Neuronal stem cell (in vitro differentiated cells): Measurements from ENCODE around the gene UNC5C.

Experiments used
- DNase-seq: peaks from one replicate; pipeline ENCODE4 v3.0.0-alpha.2; 2013; ENCODE audit warnings: low spot score
- H2AFZ ChIP-seq: one replicate; pipeline ENCODE4 v1.6.1; 2013; ENCODE audit warnings: mild to moderate bottlenecking, low read length, inconsistent platforms
- H2AK5ac ChIP-seq: 2 replicates; pipeline ENCODE4 v1.6.1; 2013; ENCODE audit warnings: low read depth, mild to moderate bottlenecking, inconsistent platforms, low read length, moderate library complexity, mixed read lengths
- H2BK120ac ChIP-seq: 2 replicates; pipeline ENCODE4 v1.6.1; 2013; ENCODE audit warnings: low read depth, mild to moderate bottlenecking, inconsistent platforms, low read length, moderate library complexity, mixed read lengths
- H2BK12ac ChIP-seq: one replicate; pipeline ENCODE4 v1.6.1; 2013; ENCODE audit warnings: low read length, inconsistent platforms
- H2BK15ac ChIP-seq: 2 replicates; pipeline ENCODE4 v1.6.1; 2013; ENCODE audit warnings: mild to moderate bottlenecking, low read length, inconsistent platforms, mixed read lengths
- H2BK5ac ChIP-seq: one replicate; pipeline ENCODE4 v1.6.1; 2013; ENCODE audit warnings: inconsistent platforms, mild to moderate bottlenecking, low read length, moderate library complexity
- H3K14ac ChIP-seq: one replicate; pipeline ENCODE4 v1.6.1; 2013; ENCODE audit warnings: low read length, inconsistent platforms
- H3K18ac ChIP-seq: 2 replicates; pipeline ENCODE4 v1.6.1; 2013; ENCODE audit warnings: low read length, inconsistent platforms
- H3K23ac ChIP-seq: 2 replicates; pipeline ENCODE4 v1.6.1; 2013; ENCODE audit warnings: low read depth, mild to moderate bottlenecking, mixed read lengths, low read length, inconsistent platforms; ENCODE audit not compliant: poor library complexity
- H3K27ac ChIP-seq: replicated peaks from 3 replicates; pipeline ENCODE4 v1.5.1; 2013; ENCODE audit warnings: low read length, inconsistent platforms
- H3K27me3 ChIP-seq, 3 experiments: 2 replicates each; pipeline ENCODE4 v1.6.1; 2013; ENCODE audit warnings: low read length in 3 of 3, mild to moderate bottlenecking in 2 of 3, inconsistent platforms in 1 of 3, low read depth in 1 of 3, mixed read lengths in 1 of 3, moderate library complexity in 1 of 3; ENCODE audit not compliant: control insufficient read depth in 3 of 3, insufficient read depth in 3 of 3
- H3K36me3 ChIP-seq, 2 donors: replicated peaks in 1 of 2; 2 replicates each; pipeline ENCODE4 v1.6.1; 2013; ENCODE audit warnings: low read length in 2 of 2; ENCODE audit not compliant: control insufficient read depth in 2 of 2, insufficient read depth in 2 of 2
- H3K4ac ChIP-seq: 2 replicates; pipeline ENCODE4 v1.6.1; 2013; ENCODE audit warnings: inconsistent platforms, mild to moderate bottlenecking, low read length, moderate library complexity
- H3K4me1 ChIP-seq, 2 donors: 1 replicate in 1 of 2; 2 replicates in 1 of 2; pipeline ENCODE4 v1.6.1; 2013; ENCODE audit warnings: low read length in 2 of 2, low read depth in 1 of 2; ENCODE audit not compliant: control insufficient read depth in 2 of 2, insufficient read depth in 1 of 2
- H3K4me2 ChIP-seq: one replicate; pipeline ENCODE4 v1.6.1; 2013; ENCODE audit warnings: mild to moderate bottlenecking, low read length, inconsistent platforms; ENCODE audit not compliant: insufficient read depth, poor library complexity, severe bottlenecking
- H3K4me3 ChIP-seq, 2 donors: 2 replicates each; pipeline ENCODE4 v1.5.1; 2013; ENCODE audit warnings: low read length in 2 of 2, mild to moderate bottlenecking in 2 of 2, inconsistent platforms in 1 of 2, moderate library complexity in 1 of 2
- H3K79me1 ChIP-seq: one replicate; pipeline ENCODE4 v1.6.1; 2013; ENCODE audit warnings: low read depth, mild to moderate bottlenecking, inconsistent platforms, low read length, moderate library complexity
- H3K9ac ChIP-seq: one replicate; pipeline ENCODE4 v1.6.1; 2013; ENCODE audit warnings: mild to moderate bottlenecking, low read depth, low read length, inconsistent platforms; ENCODE audit not compliant: poor library complexity
- H3K9me3 ChIP-seq, 2 donors: replicated peaks in 1 of 2; 2 replicates each; pipeline versions ENCODE3 to v1.6.1; 2013; ENCODE audit warnings: low read length in 2 of 2, mild to moderate bottlenecking in 2 of 2, inconsistent platforms in 1 of 2, low read depth in 1 of 2, mixed read lengths in 1 of 2, moderate library complexity in 1 of 2; ENCODE audit not compliant: control insufficient read depth in 2 of 2, insufficient read depth in 1 of 2
- H4K8ac ChIP-seq: one replicate; pipeline ENCODE4 v1.6.1; 2013; ENCODE audit warnings: low read depth, mild to moderate bottlenecking, inconsistent platforms, low read length, moderate library complexity
- H4K91ac ChIP-seq: one replicate; pipeline ENCODE4 v1.6.1; 2013; ENCODE audit warnings: low read length, low read depth, mild to moderate bottlenecking, inconsistent platforms; ENCODE audit not compliant: poor library complexity
- WGBS, 2 donors: extraction: QIAGEN DNeasy Blood & Tissue Kit; methylation state at CpG; one replicate each; pipeline ENCODE4 v1.1.7; 2013; ENCODE audit warnings: missing lambda C conversion rate in 2 of 2, mixed read lengths in 1 of 2; ENCODE audit not compliant: insufficient read length in 2 of 2, insufficient replicate concordance in 1 of 2; ENCODE audit errors: extremely low coverage in 2 of 2; 5-methylcytosine and 5-hydroxymethylcytosine counted together

The UNC5C gene

DNA sequence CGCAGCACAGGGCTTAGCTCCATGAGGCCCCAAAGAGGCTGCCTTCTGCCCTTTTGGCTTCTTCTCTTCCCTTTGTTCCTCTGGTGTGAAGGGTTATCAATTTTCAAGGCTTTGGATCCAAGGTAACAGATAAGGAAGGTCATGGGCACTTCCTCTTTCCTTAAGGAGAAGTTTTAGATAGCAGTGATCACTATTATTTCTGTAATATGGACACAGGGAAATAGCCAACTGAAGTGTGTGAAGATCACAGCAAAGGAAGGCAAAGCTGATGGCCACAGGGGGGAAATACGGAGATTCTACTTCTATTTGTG is 366.8 kb downstream of the UNC5C start:
- no peak overlapping the region for H3K4ac ChIP-seq
- no CpG with 5 or more reads among the region's 2 CpGs for WGBS, 2 donors
- H3K27ac ChIP-seq, result no peak overlapping the region

DNA sequence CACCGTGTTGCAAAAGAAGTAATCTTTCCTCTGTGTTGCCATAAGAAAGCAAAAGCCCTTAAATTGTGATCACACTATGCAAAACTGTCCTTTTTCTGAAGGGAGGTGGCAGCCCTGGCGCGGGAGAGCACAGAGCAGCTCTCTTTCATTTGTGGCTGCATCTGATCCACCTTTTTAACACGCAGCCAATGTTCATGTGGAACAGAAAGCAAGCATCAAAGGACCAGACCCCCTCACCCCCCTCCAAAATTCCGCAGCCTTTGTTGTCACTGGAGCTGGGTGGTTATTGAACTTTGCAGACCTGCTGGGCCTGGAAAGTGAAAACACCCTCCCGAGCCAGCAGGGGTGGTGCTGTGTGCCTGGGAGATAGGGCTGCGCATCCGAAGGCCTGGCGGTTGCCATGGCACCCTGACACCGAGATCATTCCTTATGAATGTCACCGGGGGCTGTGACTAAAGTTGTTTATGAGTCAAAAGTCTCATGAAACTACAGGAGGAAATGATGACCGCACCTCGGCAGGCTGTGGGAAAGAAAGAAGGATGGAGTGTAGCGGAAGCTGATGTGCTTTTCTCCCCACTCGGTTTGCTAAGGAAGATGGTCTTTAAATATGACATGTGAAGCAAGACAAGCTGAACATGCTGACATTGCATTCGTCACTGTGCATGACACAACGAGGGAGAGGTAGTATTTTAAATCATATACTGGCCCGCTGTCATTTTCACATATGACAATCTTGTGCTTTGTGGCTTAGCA is 367.4 kb downstream of the UNC5C start:
- Histone ChIP-seq H4K8ac (no peak overlapping the region), H3K9ac (no peak overlapping the region), H3K18ac (no peak overlapping the region), H2AK5ac (no peak overlapping the region), H2BK15ac (no peak overlapping the region), H3K23ac (no peak overlapping the region), H2BK120ac (no peak overlapping the region), H3K4me2 (peak overlapping the region; percentile 46), H3K14ac (no peak overlapping the region), H3K4me1 (peaks cover 19 to 28% of the 10 kb centered on the region in 2 donors), H2BK12ac (no peak overlapping the region), H3K36me3 (peaks cover 0 to 39% of the 10 kb centered on the region in 2 donors), H4K91ac (no peak overlapping the region), H3K4me3 (peak overlapping the region in 1 of 2 donors; percentile 27), H3K4ac (no peak overlapping the region), H2AFZ (peak overlapping the region; percentile 26), H3K9me3 (peaks cover 6 to 18% of the 10 kb centered on the region in 2 donors), H2BK5ac (no peak overlapping the region), H3K79me1 (no peaks in the 10 kb centered on the region), H3K27me3 (peaks cover 0 to 4% (median 0%) of the 10 kb centered on the region in 3 experiments), H3K27ac (peak overlapping the region; percentile 14)
- DNase-seq, result peak; percentile 68
- no CpG with 5 or more reads among the region's 18 CpGs for WGBS, 2 donors

More for the DNA sequence above, 366.8 kb downstream of the UNC5C start:
- Histone ChIP-seq H3K18ac (no peak overlapping the region), H3K23ac (no peak overlapping the region), H2BK12ac (no peak overlapping the region), H4K91ac (no peak overlapping the region), H3K27me3 (peaks cover 0 to 8% (median 0%) of the 10 kb centered on the region in 3 experiments), H3K36me3 (peaks cover 0 to 44% of the 10 kb centered on the region in 2 donors), H2AK5ac (no peak overlapping the region), H3K9ac (no peak overlapping the region), H3K4me2 (no peak overlapping the region), H3K4me1 (peaks cover 21 to 28% of the 10 kb centered on the region in 2 donors), H2BK120ac (no peak overlapping the region), H3K79me1 (no peaks in the 10 kb centered on the region), H2BK5ac (no peak overlapping the region), H2AFZ (peak overlapping the region; percentile 26), H3K4me3 (peak overlapping the region in 1 of 2 donors; percentile 27), H4K8ac (no peak overlapping the region), H3K14ac (no peak overlapping the region), H2BK15ac (no peak overlapping the region), H3K9me3 (peaks cover 6 to 18% of the 10 kb centered on the region in 2 donors)
- no peak for DNase-seq

DNA sequence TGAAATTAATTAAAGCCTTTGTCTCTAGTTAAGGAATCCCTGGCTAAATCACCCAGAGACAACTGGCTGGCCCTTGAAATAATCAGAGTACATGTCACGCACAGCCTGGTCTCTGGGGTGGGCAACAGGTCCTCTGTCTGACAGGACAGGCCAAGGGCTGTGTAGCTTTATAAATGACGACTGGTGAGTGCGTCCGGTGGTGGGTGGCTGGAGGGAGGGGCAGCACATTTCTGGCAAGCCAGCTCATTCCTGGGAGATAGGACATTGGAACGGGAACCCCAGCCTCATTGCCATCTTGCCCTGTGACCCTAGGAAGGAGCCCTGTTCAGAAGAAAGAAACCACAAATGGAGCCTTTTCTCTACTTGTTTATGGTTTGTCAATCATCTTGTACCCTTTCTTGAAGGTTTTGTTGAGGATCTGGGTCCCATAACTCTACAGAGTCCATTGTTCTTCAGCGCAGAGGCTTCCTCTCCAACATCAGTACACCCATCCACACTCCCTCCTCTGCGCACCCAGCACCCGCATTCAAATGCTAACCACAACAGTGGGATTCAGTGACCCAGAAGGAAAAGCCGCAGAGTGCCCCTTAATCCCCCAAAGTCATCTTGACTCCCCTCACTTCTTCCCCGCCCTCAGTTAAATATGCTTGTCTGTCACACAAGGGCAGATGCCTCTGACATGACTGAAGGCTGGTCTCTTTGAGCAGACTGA is 368.1 kb downstream of the UNC5C start:
- H2AK5ac ChIP-seq, result no peak overlapping the region
- no peak overlapping the region for H2BK12ac ChIP-seq
- no peak overlapping the region for H2BK5ac ChIP-seq
- no peak overlapping the region for H2BK120ac ChIP-seq
- H4K91ac ChIP-seq, result no peak overlapping the region
- peaks cover 0 to 4% (median 0%) of the 10 kb centered on the region in 3 experiments for H3K27me3 ChIP-seq
- peak overlapping the region; percentile 46 for H3K4me2 ChIP-seq
- no peak overlapping the region for H3K4me3 ChIP-seq
- H4K8ac ChIP-seq, result no peak overlapping the region
- H3K23ac ChIP-seq, result no peak overlapping the region
- no peak overlapping the region for H3K14ac ChIP-seq
- no peak overlapping the region for H2BK15ac ChIP-seq
- H3K4me1 ChIP-seq, result peaks cover 19 to 28% of the 10 kb centered on the region in 2 donors
- H3K27ac ChIP-seq, result peak overlapping the region; percentile 14
- peaks cover 0 to 33% of the 10 kb centered on the region in 2 donors for H3K36me3 ChIP-seq
- WGBS, 2 donors, result no CpG with 5 or more reads among the region's 10 CpGs
- H2AFZ ChIP-seq, result no peak overlapping the region
- peak; percentile 37 for DNase-seq
- H3K9ac ChIP-seq, result no peak overlapping the region
- no peaks in the 10 kb centered on the region for H3K79me1 ChIP-seq
- peaks cover 6 to 18% of the 10 kb centered on the region in 2 donors for H3K9me3 ChIP-seq
- no peak overlapping the region for H3K4ac ChIP-seq
- no peak overlapping the region for H3K18ac ChIP-seq

DNA sequence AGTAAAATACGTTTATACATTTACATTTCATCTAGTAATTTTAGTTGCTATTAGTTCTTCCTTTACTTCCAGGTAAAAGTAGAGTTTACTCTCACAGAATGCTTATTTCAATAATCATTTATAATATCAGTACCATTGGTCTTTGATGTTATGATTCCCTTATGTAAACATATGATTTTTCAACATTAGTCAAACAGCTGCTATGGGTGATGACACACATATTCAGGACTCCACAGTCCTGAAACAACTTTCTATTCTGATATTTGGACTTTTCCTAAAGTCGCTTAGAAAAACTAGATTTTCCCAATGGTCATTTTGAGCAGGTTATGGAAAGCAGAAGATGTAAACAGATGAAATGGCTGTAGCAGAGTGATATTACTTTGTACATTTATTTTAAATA is 369.8 kb downstream of the UNC5C start:
- H3K79me1 ChIP-seq, result no peaks in the 10 kb centered on the region
- H3K18ac ChIP-seq, result no peak overlapping the region
- H3K4me2 ChIP-seq, result no peak overlapping the region
- H2BK120ac ChIP-seq, result no peak overlapping the region
- peaks cover 19 to 28% of the 10 kb centered on the region in 2 donors for H3K4me1 ChIP-seq
- H2AK5ac ChIP-seq, result no peak overlapping the region
- H2BK15ac ChIP-seq, result no peak overlapping the region
- H3K9me3 ChIP-seq, result peaks cover 6 to 16% of the 10 kb centered on the region in 2 donors
- no peak overlapping the region for H3K23ac ChIP-seq
- H3K27ac ChIP-seq, result no peak overlapping the region
- no peak overlapping the region for H3K4ac ChIP-seq
- no peak for DNase-seq
- no peak overlapping the region for H3K9ac ChIP-seq
- no peak overlapping the region for H3K4me3 ChIP-seq
- H2BK12ac ChIP-seq, result no peak overlapping the region
- peaks cover 0 to 29% of the 10 kb centered on the region in 2 donors for H3K36me3 ChIP-seq
- no peak overlapping the region for H2AFZ ChIP-seq
- no CpG with 5 or more reads among the region's 2 CpGs for WGBS, 2 donors
- H2BK5ac ChIP-seq, result no peak overlapping the region
- H3K14ac ChIP-seq, result no peak overlapping the region
- no peak overlapping the region for H4K8ac ChIP-seq
- H3K27me3 ChIP-seq, result peaks cover 0 to 2% (median 0%) of the 10 kb centered on the region in 3 experiments
- no peak overlapping the region for H4K91ac ChIP-seq
